H1 (cell line): ENCODE results near the gene UTP15. TPM values are rescaled to one million over a fixed set of nuclear protein-coding genes. Genes with fewer than 3 reads are reported as not detected.

Source experiments
- CTCF ChIA-PET: fragments of 300-600 bp; sonication (Branson Sonifier 250); formaldehyde crosslinking; loops from one replicate; lab custom pipeline; 2021; ENCODE audit not compliant: partially characterized antibody; lab: Charles Lee
- POLR2A ChIA-PET: fragments of 300-600 bp; sonication (Branson Sonifier 250); formaldehyde crosslinking; loops from one replicate; lab custom pipeline; 2021; ENCODE audit warnings: inconsistent platforms; ENCODE audit not compliant: partially characterized antibody; lab: Charles Lee
- DNase-seq, 2 experiments: peaks; one replicate each; pipeline versions ENCODE4 v3.0.0 to v3.0.0-alpha.2; 2010 to 2022; ENCODE audit warnings: low spot score in 2 of 2, low read depth in 1 of 2, mixed read lengths in 1 of 2
- FAIRE-seq: peaks from 2 replicates; lab custom pipeline; 2011; peaks lifted over from hg19 to GRCh38; lab: Jason Lieb, UNC
- H2AFZ ChIP-seq: 2 replicates; pipeline ENCODE4 v1.8.1; 2012; ENCODE audit warnings: low read length, inconsistent platforms
- H2AK5ac ChIP-seq: 2 replicates; pipeline ENCODE4 v1.6.1; 2013; ENCODE audit warnings: low read depth, low read length
- H2BK120ac ChIP-seq: replicated peaks from 2 replicates; pipeline ENCODE3; 2013; ENCODE audit warnings: low read depth, low read length, inconsistent platforms
- H2BK12ac ChIP-seq: 2 replicates; pipeline ENCODE4 v1.6.1; 2013; ENCODE audit warnings: low read depth, low read length
- H2BK15ac ChIP-seq: 2 replicates; pipeline ENCODE4 v1.6.1; 2013; ENCODE audit warnings: low read length
- H2BK20ac ChIP-seq: 2 replicates; pipeline ENCODE4 v1.6.1; 2013; ENCODE audit warnings: low read length
- H2BK5ac ChIP-seq: 2 replicates; pipeline ENCODE4 v1.6.1; 2013; ENCODE audit warnings: low read depth, low read length
- H3K14ac ChIP-seq: 2 replicates; pipeline ENCODE4 v1.6.1; 2013; ENCODE audit warnings: inconsistent platforms; ENCODE audit not compliant: insufficient read length
- H3K18ac ChIP-seq: 2 replicates; pipeline ENCODE4 v1.6.1; 2013; ENCODE audit warnings: low read length; ENCODE audit errors: extremely low read depth
- H3K23ac ChIP-seq: 2 replicates; pipeline ENCODE4 v1.6.1; 2013; ENCODE audit warnings: inconsistent platforms; ENCODE audit not compliant: insufficient read length
- H3K23me2 ChIP-seq: 2 replicates; pipeline ENCODE4 v1.6.1; 2013; ENCODE audit warnings: low read depth, low read length
- H3K27ac ChIP-seq: 2 replicates; pipeline ENCODE4 v1.6.1; 2011; ENCODE audit warnings: low read depth, low read length, inconsistent platforms
- H3K27me3 ChIP-seq, 4 experiments: replicated peaks in 1 of 4; 1 replicate in 1 of 4; 2 replicates in 3 of 4; pipeline versions ENCODE4 v1.6.1 to v1.8.1; 2011 to 2013; ENCODE audit warnings: low read length in 3 of 4, mild to moderate bottlenecking in 3 of 4, inconsistent platforms in 2 of 4, mixed read lengths in 2 of 4, moderate library complexity in 1 of 4; ENCODE audit not compliant: control insufficient read depth in 3 of 4, insufficient read depth in 3 of 4; ENCODE audit errors: extremely low read depth in 1 of 4
- H3K36me3 ChIP-seq, 4 experiments: 2 replicates each; pipeline versions ENCODE4 v1.6.1 to v1.8.1; 2011 to 2013; ENCODE audit warnings: mild to moderate bottlenecking in 4 of 4, low read length in 3 of 4, moderate library complexity in 2 of 4, control low read depth in 1 of 4, inconsistent platforms in 1 of 4; ENCODE audit not compliant: insufficient read depth in 4 of 4, control insufficient read depth in 2 of 4
- H3K4ac ChIP-seq: replicated peaks from 2 replicates; pipeline ENCODE3; 2013; ENCODE audit warnings: low read length, low read depth, mixed read lengths, inconsistent platforms; ENCODE audit not compliant: insufficient read length
- H3K4me1 ChIP-seq, 4 experiments: replicated peaks in 1 of 4; 1 replicate in 1 of 4; 2 replicates in 3 of 4; pipeline versions ENCODE4 v1.6.1 to v1.8.1; 2011 to 2013; ENCODE audit warnings: low read length in 3 of 4, inconsistent platforms in 2 of 4, mixed read lengths in 1 of 4; ENCODE audit not compliant: insufficient read depth in 4 of 4, control insufficient read depth in 3 of 4
- H3K4me2 ChIP-seq, 2 experiments: 2 replicates each; pipeline versions ENCODE4 v1.6.1 to v1.8.1; 2011 to 2013; ENCODE audit warnings: low read depth in 2 of 2, low read length in 2 of 2, control low read depth in 1 of 2, inconsistent platforms in 1 of 2, mild to moderate bottlenecking in 1 of 2; ENCODE audit not compliant: insufficient read depth in 1 of 2
- H3K4me3 ChIP-seq, 4 experiments: fragments of 200-600, 300-600 bp in 1 of 4; sonication (generic), shearing (Covaris generic), sonication (Bioruptor Twin) in 1 of 4; 2 replicates each; pipeline versions ENCODE4 v1.5.1 to v1.8.1; 2011 to 2016; ENCODE audit warnings: low read length in 4 of 4, low read depth in 3 of 4, control low read depth in 2 of 4, inconsistent platforms in 2 of 4, mild to moderate bottlenecking in 2 of 4, mixed read lengths in 1 of 4, moderate library complexity in 1 of 4; ENCODE audit not compliant: insufficient read depth in 2 of 4; ENCODE audit errors: extremely low read depth in 1 of 4
- H3K56ac ChIP-seq: replicated peaks from 2 replicates; pipeline ENCODE3; 2013; ENCODE audit warnings: low read depth, mild to moderate bottlenecking, mixed read lengths, low read length, inconsistent platforms; ENCODE audit not compliant: insufficient read length
- H3K79me1 ChIP-seq: 2 replicates; pipeline ENCODE4 v1.6.1; 2013; ENCODE audit warnings: low read depth, low read length, control low read depth
- H3K79me2 ChIP-seq, 2 experiments: 2 replicates each; pipeline versions ENCODE4 v1.6.1 to v1.8.1; 2012 to 2013; ENCODE audit warnings: low read length in 2 of 2, mild to moderate bottlenecking in 2 of 2, inconsistent platforms in 1 of 2; ENCODE audit not compliant: insufficient read depth in 2 of 2, control insufficient read depth in 1 of 2
- H3K9ac ChIP-seq, 4 experiments: replicated peaks in 1 of 4; 1 replicate in 1 of 4; 2 replicates in 3 of 4; pipeline versions ENCODE4 v1.6.1 to v1.8.1; 2011 to 2013; ENCODE audit warnings: low read depth in 3 of 4, low read length in 3 of 4, control low read depth in 2 of 4, mild to moderate bottlenecking in 2 of 4, moderate library complexity in 2 of 4, inconsistent platforms in 1 of 4; ENCODE audit errors: extremely low read depth in 1 of 4
- H3K9me3 ChIP-seq, 2 experiments: 2 replicates each; pipeline versions ENCODE4 v1.6.1 to v1.8.1; 2012 to 2013; ENCODE audit warnings: mild to moderate bottlenecking in 2 of 2, moderate library complexity in 2 of 2, control low read depth in 1 of 2, inconsistent platforms in 1 of 2, low read depth in 1 of 2, low read length in 1 of 2, mixed read lengths in 1 of 2; ENCODE audit not compliant: insufficient read depth in 2 of 2
- H4K20me1 ChIP-seq, 2 experiments: replicated peaks in 1 of 2; 2 replicates each; pipeline versions ENCODE3 to v1.8.1; 2011 to 2013; ENCODE audit warnings: inconsistent platforms in 2 of 2, low read length in 2 of 2, mild to moderate bottlenecking in 1 of 2; ENCODE audit not compliant: insufficient read depth in 2 of 2, control insufficient read depth in 1 of 2
- H4K5ac ChIP-seq: 2 replicates; pipeline ENCODE4 v1.6.1; 2013; ENCODE audit warnings: low read length, low read depth, mixed read lengths, inconsistent platforms; ENCODE audit not compliant: insufficient read length
- H4K8ac ChIP-seq: 2 replicates; pipeline ENCODE4 v1.8.0; 2013; ENCODE audit warnings: mild to moderate bottlenecking, moderate library complexity, low read length, inconsistent platforms; ENCODE audit not compliant: insufficient read depth; ENCODE audit errors: extremely low read depth
- H4K91ac ChIP-seq: replicated peaks from 2 replicates; pipeline ENCODE3; 2013; ENCODE audit warnings: low read length, mixed read lengths, inconsistent platforms; ENCODE audit not compliant: insufficient read length
- CHD2 ChIP-seq: IDR thresholded peaks from 2 replicates; pipeline ENCODE4 v1.6.1; 2012; ENCODE audit warnings: low read length, improper control_type of control experiment
- SIN3A ChIP-seq, 2 experiments: IDR thresholded peaks in 1 of 2; conservative IDR thresholded peaks in 1 of 2; 2 replicates each; pipeline ENCODE4 v1.6.1; 2011 to 2012; ENCODE audit warnings: low read length in 2 of 2, improper control_type of control experiment in 1 of 2, low read depth in 1 of 2, mild to moderate bottlenecking in 1 of 2
- WGBS, 2 experiments: shearing (Covaris generic) in 1 of 2; methylation state at CpG; one replicate each; pipeline versions ENCODE4 v1.1.6 to v1.1.7; 2013 to 2015; ENCODE audit warnings: low lambda C conversion rate in 2 of 2, mixed read lengths in 2 of 2, inconsistent platforms in 1 of 2, low coverage in 1 of 2, missing lambda C conversion rate in 1 of 2; ENCODE audit not compliant: insufficient replicate concordance in 2 of 2, insufficient coverage in 1 of 2, insufficient read length in 1 of 2; ENCODE audit errors: extremely low coverage in 1 of 2, missing lambda C conversion rate in 1 of 2; 5-methylcytosine and 5-hydroxymethylcytosine counted together
- polyA plus RNA-seq, 7 experiments: library from polyadenylated mRNA; depleted of rRNA in 3 of 7; stranded (reverse) in 5 of 7; unstranded in 2 of 7; fragments of >200 nt in 5 of 7; fragments of 200-250 nt in 2 of 7; gene quantifications; 1 replicate in 5 of 7; 2 replicates in 1 of 7; 4 replicates in 1 of 7; pipeline versions ENCODE4 v1.2.1 to v1.2.3, GENCODE V29; 2011 to 2013; ENCODE audit warnings: missing spikeins in 2 of 7, mixed read lengths in 2 of 7
- total RNA-seq: library from RNA; stranded (reverse); fragmentation: NEBNext Ultra II Directional; extraction: Animal tissue kit (Norgen Biotek cat#: 25700); gene quantifications from 2 replicates; pipeline ENCODE4 v1.2.1, GENCODE V29; 2021

UTP15 gene
- total and polyA plus RNA-seq, 2 of the 8 experiments (the other 6 are each of a cell fraction or from before 2014, with no cell fraction given), result 14.3 to 33.6 TPM

DNA sequence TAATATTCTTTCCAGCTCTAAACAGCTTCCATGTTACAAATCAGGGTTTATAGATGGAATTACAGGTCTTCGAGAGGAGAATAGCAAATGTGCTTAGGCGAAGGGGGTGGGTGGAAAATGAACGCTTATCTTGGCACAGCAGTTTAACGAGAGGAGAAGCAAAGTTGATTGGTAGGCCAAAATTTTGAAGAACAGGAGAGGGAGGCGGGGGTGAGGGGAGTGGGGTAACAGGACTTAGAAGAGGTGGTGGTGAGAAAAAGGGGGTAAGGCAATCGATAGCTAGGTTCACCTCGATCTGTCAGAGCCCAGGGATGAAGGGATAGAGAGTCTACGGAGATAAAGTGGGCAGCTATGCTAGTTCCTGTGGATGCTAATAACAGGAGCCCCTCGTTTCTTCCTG lies 868 bp upstream of the UTP15 start:
- WGBS, 2 experiments, result 26% methylated on average over 9 of the region's 9 CpGs; no CpG with 5 or more reads in 1 of the 2 experiments
- no peaks in the 10 kb centered on the region for H3K9me3 ChIP-seq
- H3K4me1 ChIP-seq, result peaks cover 0 to 3% (median 0%) of the 10 kb centered on the region in 4 experiments; a peak in 1 of 7 replicates
- H3K4me2 ChIP-seq, result peak overlapping the region; percentile 75 to 97
- H3K14ac ChIP-seq, result no peak overlapping the region
- peak overlapping the region; percentile 59 for H2AFZ ChIP-seq
- H3K18ac ChIP-seq, result no peak overlapping the region
- H4K5ac ChIP-seq, result no peak overlapping the region
- no peaks in the 10 kb centered on the region for H3K27me3 ChIP-seq
- H3K4me3 ChIP-seq, result peak overlapping the region; percentile 85 to 99 (median 93)
- H3K56ac ChIP-seq, result no peak overlapping the region
- no peak overlapping the region for H2BK12ac ChIP-seq
- no peaks in the 10 kb centered on the region for H4K20me1 ChIP-seq
- H3K79me2 ChIP-seq, result peaks cover 15 to 43% of the 10 kb centered on the region in 2 experiments
- H2BK5ac ChIP-seq, result peak overlapping the region; percentile 93; the same call in 1 of the 2 replicates
- 0 out of 2 replicates have a peak, but pooled peaks cover 3% of the 10 kb centered on the region for H3K79me1 ChIP-seq
- H2AK5ac ChIP-seq, result no peak overlapping the region
- H3K9ac ChIP-seq, result peak overlapping the region; percentile 72 to 96 (median 88)
- H3K36me3 ChIP-seq, result peaks cover 2 to 13% (median 6%) of the 10 kb centered on the region in 4 experiments; a peak in 6 of 8 replicates
- no peak overlapping the region for H3K4ac ChIP-seq
- FAIRE-seq (no peak), DNase-seq (no peak)
- H4K91ac ChIP-seq, result no peak overlapping the region
- ChIA-PET CTCF (interaction anchor here (0.9 to 2.9 kb wide), 8 partner anchors 9 to 228 kb away, joined by 3 to 12 read pairs (median 5); no protein-coding TSS in a partner anchor), POLR2A (interaction anchor here (0.9 to 1.8 kb wide), 6 partner anchors 8 to 100 kb away, joined by 3 to 5 read pairs (median 4); no protein-coding TSS in a partner anchor)
- H4K8ac ChIP-seq, result no peak overlapping the region
- H2BK120ac ChIP-seq, result no peak overlapping the region
- TF ChIP-seq CHD2, result no peak
- 0 out of 4 replicates have a peak, but pooled peaks of 1 of the 2 experiments have one; percentile 20 for TF ChIP-seq SIN3A (conservative IDR thresholded peaks at IDR 0.05 in 1 of 2, IDR thresholded peaks at IDR 0.05 in 1 of 2; ENCODE audit: low read depth in 1 of 2, low read length in 2 of 2)
- H3K27ac ChIP-seq, result no peak overlapping the region
- no peak overlapping the region for H2BK20ac ChIP-seq
- H2BK15ac ChIP-seq, result no peak overlapping the region
- H3K23ac ChIP-seq, result no peak overlapping the region
- peaks cover 9% of the 10 kb centered on the region for H3K23me2 ChIP-seq
